IMR-90 (cell line): ENCODE data around the gene TUBGCP3. TPM values are rescaled to one million over a fixed set of nuclear protein-coding genes. Genes with fewer than 3 reads are reported as not detected.

Source experiments
- ATAC-seq: fragments of 200-7000 bp; cut with Tn5 transposase; 2 replicates; pipeline ENCODE4 v1.9.1; 2020; ENCODE audit warnings: low read depth, mild to moderate bottlenecking, moderate library complexity
- BruUV-seq: library from RNA; stranded (reverse); fragments of 400-500 nt; replicated peaks from 2 replicates; lab custom pipeline; 2021; lab: Mats Ljungman, UMichigan
- CTCF ChIA-PET: fragments of 300-600 bp; formaldehyde crosslinking; extraction: SDS; loops from one replicate; lab custom pipeline; 2021; ENCODE audit warnings: antibody characterized with exemption; lab: Yijun Ruan, JAX
- POLR2A ChIA-PET: fragments of 300-600 bp; sonication (Branson Sonifier 250); formaldehyde crosslinking; loops from one replicate; lab custom pipeline; 2022; ENCODE audit warnings: antibody characterized with exemption; ENCODE audit not compliant: unreplicated experiment; lab: Charles Lee
- DNase-seq: peaks from one replicate; pipeline ENCODE4 v3.0.0; 2013
- H2AFZ ChIP-seq: replicated peaks from 2 replicates; pipeline ENCODE3; 2013; ENCODE audit warnings: low read length, mild to moderate bottlenecking; ENCODE audit not compliant: poor library complexity
- H2AK5ac ChIP-seq: 2 replicates; pipeline ENCODE4 v1.6.1; 2013; ENCODE audit warnings: low read depth, low read length, inconsistent platforms
- H2AK9ac ChIP-seq: replicated peaks from 2 replicates; pipeline ENCODE3; 2013; ENCODE audit warnings: mild to moderate bottlenecking, low read depth, low read length, moderate library complexity; ENCODE audit not compliant: poor library complexity
- H2BK120ac ChIP-seq: 2 replicates; pipeline ENCODE4 v1.6.1; 2013; ENCODE audit warnings: low read depth, low read length, inconsistent platforms
- H2BK15ac ChIP-seq: 3 replicates; pipeline ENCODE4 v1.6.1; 2013; ENCODE audit warnings: low read depth, low read length, inconsistent platforms
- H2BK20ac ChIP-seq: 2 replicates; pipeline ENCODE4 v1.6.1; 2013; ENCODE audit warnings: low read depth, mild to moderate bottlenecking, inconsistent platforms, low read length, moderate library complexity
- H2BK5ac ChIP-seq: 2 replicates; pipeline ENCODE4 v1.6.1; 2013; ENCODE audit warnings: mild to moderate bottlenecking, low read depth, low read length, inconsistent platforms; ENCODE audit not compliant: poor library complexity, severe bottlenecking
- H3K14ac ChIP-seq: replicated peaks from 2 replicates; pipeline ENCODE4 v1.6.1; 2013; ENCODE audit warnings: low read depth, low read length, inconsistent platforms
- H3K18ac ChIP-seq: 2 replicates; pipeline ENCODE4 v1.6.1; 2013; ENCODE audit warnings: low read depth, low read length, control low read depth
- H3K23ac ChIP-seq: 2 replicates; pipeline ENCODE4 v1.6.1; 2013; ENCODE audit warnings: low read depth, low read length, inconsistent platforms
- H3K27ac ChIP-seq: 2 replicates; pipeline ENCODE4 v1.5.1; 2013; ENCODE audit warnings: mild to moderate bottlenecking, control low read depth, low read length; ENCODE audit not compliant: insufficient read depth
- H3K27me3 ChIP-seq: 2 replicates; pipeline ENCODE4 v1.6.1; 2013; ENCODE audit warnings: low read length; ENCODE audit not compliant: control insufficient read depth, insufficient read depth
- H3K36me3 ChIP-seq: 2 replicates; pipeline ENCODE4 v1.6.1; 2013; ENCODE audit warnings: low read length, mixed read lengths; ENCODE audit not compliant: control insufficient read depth, insufficient read depth
- H3K4ac ChIP-seq: 2 replicates; pipeline ENCODE4 v1.6.1; 2013; ENCODE audit warnings: low read depth, low read length, inconsistent platforms
- H3K4me1 ChIP-seq: 2 replicates; pipeline ENCODE4 v1.6.1; 2013; ENCODE audit warnings: low read length, mixed read lengths; ENCODE audit not compliant: control insufficient read depth, insufficient read depth
- H3K4me2 ChIP-seq: 2 replicates; pipeline ENCODE4 v1.6.1; 2013; ENCODE audit warnings: low read depth, mild to moderate bottlenecking, control low read depth, low read length, moderate library complexity
- H3K4me3 ChIP-seq: 2 replicates; pipeline ENCODE4 v1.5.1; 2013; ENCODE audit warnings: low read depth, mild to moderate bottlenecking, control low read depth, low read length, moderate library complexity; ENCODE audit not compliant: insufficient read depth
- H3K56ac ChIP-seq: 2 replicates; pipeline ENCODE4 v1.6.1; 2013; ENCODE audit warnings: low read length, inconsistent platforms; ENCODE audit not compliant: insufficient read depth; ENCODE audit errors: extremely low read depth
- H3K79me1 ChIP-seq, 2 experiments: 2 replicates each; pipeline ENCODE4 v1.6.1; 2013; ENCODE audit warnings: low read length in 2 of 2, inconsistent platforms in 1 of 2, low read depth in 1 of 2
- H3K9ac ChIP-seq: 2 replicates; pipeline ENCODE4 v1.6.1; 2013; ENCODE audit warnings: low read depth, low read length, control low read depth
- H3K9me1 ChIP-seq: 2 replicates; pipeline ENCODE4 v1.6.1; 2013; ENCODE audit warnings: low read length, inconsistent platforms; ENCODE audit not compliant: insufficient read depth
- H3K9me3 ChIP-seq: 2 replicates; pipeline ENCODE4 v1.6.1; 2013; ENCODE audit warnings: low read length; ENCODE audit not compliant: control insufficient read depth, insufficient read depth
- H4K20me1 ChIP-seq: 2 replicates; pipeline ENCODE4 v1.6.1; 2013; ENCODE audit warnings: low read length, inconsistent platforms; ENCODE audit not compliant: insufficient read depth
- H4K5ac ChIP-seq: 2 replicates; pipeline ENCODE4 v1.6.1; 2013; ENCODE audit warnings: mild to moderate bottlenecking, low read depth, low read length, control low read depth
- H4K8ac ChIP-seq, 2 experiments: 2 replicates each; pipeline ENCODE4 v1.6.1; 2013; ENCODE audit warnings: low read depth in 2 of 2, low read length in 2 of 2, control low read depth in 1 of 2, inconsistent platforms in 1 of 2
- H4K91ac ChIP-seq: 2 replicates; pipeline ENCODE4 v1.6.1; 2013; ENCODE audit warnings: low read depth, low read length, inconsistent platforms; ENCODE audit not compliant: insufficient read depth
- MAFK ChIP-seq: IDR thresholded peaks from 2 replicates; pipeline ENCODE4 v1.6.1; 2012; ENCODE audit warnings: low read depth, low read length, improper control_type of control experiment
- MAZ ChIP-seq: IDR thresholded peaks from 2 replicates; pipeline ENCODE4 v1.6.1; 2012; ENCODE audit warnings: low read depth, mild to moderate bottlenecking, low read length, improper control_type of control experiment, moderate library complexity, borderline replicate concordance
- NFE2L2 ChIP-seq: fragments of 150-350 bp; IDR thresholded peaks from 2 replicates; pipeline ENCODE4 v1.6.1; 2016; ENCODE audit warnings: low read depth, mild to moderate bottlenecking, low read length
- POLR2A ChIP-seq: IDR thresholded peaks from 2 replicates; pipeline ENCODE4 v1.6.1; 2012; ENCODE audit warnings: mild to moderate bottlenecking, low read depth, low read length
- RFX5 ChIP-seq: IDR thresholded peaks from 2 replicates; pipeline ENCODE4 v1.8.0; 2012; ENCODE audit warnings: low read depth, mild to moderate bottlenecking, low read length, moderate library complexity
- WGBS, 2 experiments: methylation state at CpG; one replicate each; pipeline versions ENCODE4 v1.1.5 to v1.1.7; 2013; ENCODE audit warnings: missing lambda C conversion rate in 2 of 2; ENCODE audit not compliant: insufficient read length in 1 of 2; ENCODE audit errors: extremely low coverage in 2 of 2; 5-methylcytosine and 5-hydroxymethylcytosine counted together
- dilution Hi-C: fragments of 300-500 bp; cut with HindIII; formaldehyde crosslinking; loops from one replicate; pipeline ENCODE4 v1.14.3; 2018; ENCODE audit warnings: low sequenced_read_pairs; ENCODE audit not compliant: unreplicated experiment
- in situ Hi-C: fragments of 300-500 bp; cut with MboI; formaldehyde crosslinking; loops from 3 replicates; pipeline ENCODE4 v1.14.3; 2019; ENCODE audit warnings: low sequenced_read_pairs, inconsistent platforms, mixed read lengths
- intact Hi-C: fragments of 100-400 bp; cut with micrococcal nuclease; formaldehyde crosslinking; loops from 2 replicates; pipeline ENCODE4 v1.10.0; 2022
- polyA plus RNA-seq, 3 experiments: library from polyadenylated mRNA; depleted of rRNA; stranded (reverse); fragments of >200 nt; gene quantifications; 2 replicates each; pipeline ENCODE4 v1.2.3, GENCODE V29; 2012; ENCODE audit warnings: low replicate concordance in 1 of 3
- total RNA-seq: library from RNA; depleted of rRNA; stranded (reverse); fragments of >200 nt; gene quantifications from 2 replicates; pipeline ENCODE4 v1.2.3, GENCODE V29; 2012

The TUBGCP3 gene
- total and polyA plus RNA-seq, 2 of the 4 experiments (the other 2 are of a cell fraction): 16.0 to 17.8 TPM

- no peak overlapping the region for H3K4ac ChIP-seq
- no peak overlapping the region for H3K56ac ChIP-seq
- H2BK5ac ChIP-seq: no peak overlapping the region
- no peak overlapping the region for H3K4me3 ChIP-seq
- no peaks in the 10 kb centered on the region for H3K36me3 ChIP-seq
- ChIA-PET CTCF (interaction anchor here (0.7 kb wide), 1 partner anchor 508 kb away, joined by 4 read pairs; no protein-coding TSS in a partner anchor), POLR2A (no interaction called here)
- no peak for TF ChIP-seq MAZ
- TF ChIP-seq RFX5: no peak
- no peak for TF ChIP-seq POLR2A
- TF ChIP-seq NFE2L2: no peak
- no peak for TF ChIP-seq MAFK
- H3K23ac ChIP-seq: no peak overlapping the region
- H3K14ac ChIP-seq: no peak overlapping the region
- no peak overlapping the region for H2AK9ac ChIP-seq
- H3K79me1 ChIP-seq: no peaks in the 10 kb centered on the region
- no peak overlapping the region for H4K8ac ChIP-seq
- H3K27ac ChIP-seq: no peak overlapping the region
- H4K91ac ChIP-seq: no peak overlapping the region
- no peak overlapping the region for H2BK120ac ChIP-seq
- no peak for DNase-seq
- peaks cover 9% of the 10 kb centered on the region for H3K27me3 ChIP-seq
- H2BK15ac ChIP-seq: no peak overlapping the region
- H2BK20ac ChIP-seq: no peak overlapping the region
- H4K20me1 ChIP-seq: no peaks in the 10 kb centered on the region
- intact Hi-C loops: no loop called here
- no peak overlapping the region for H3K18ac ChIP-seq
- no peak overlapping the region for H2AFZ ChIP-seq
- H3K4me2 ChIP-seq: no peak overlapping the region
- H3K9ac ChIP-seq: no peak overlapping the region
- no peak for ATAC-seq
- WGBS, 2 experiments: no CpG with 5 or more reads among the region's 2 CpGs
- no TSS peak for BruUV-seq
- no peak overlapping the region for H2AK5ac ChIP-seq
- no peaks in the 10 kb centered on the region for H3K9me3 ChIP-seq
- in situ Hi-C loops: no loop called here
- no peaks in the 10 kb centered on the region for H3K9me1 ChIP-seq
- no peaks in the 10 kb centered on the region for H3K4me1 ChIP-seq
- dilution Hi-C loops: no loop called here
- H4K5ac ChIP-seq: no peak overlapping the region
Measured at GRCh38 chr13:112596235-112596634, 8.3 kb upstream of the TUBGCP3 start.
